ENCODE measurements around the gene LYRM4. TPM values are rescaled to one million over a fixed set of nuclear protein-coding genes. Genes with fewer than 3 reads are reported as not detected.

LYRM4 gene
- total RNA-seq, 1 experiment from 2014 or later: 37.0 TPM

DNA sequence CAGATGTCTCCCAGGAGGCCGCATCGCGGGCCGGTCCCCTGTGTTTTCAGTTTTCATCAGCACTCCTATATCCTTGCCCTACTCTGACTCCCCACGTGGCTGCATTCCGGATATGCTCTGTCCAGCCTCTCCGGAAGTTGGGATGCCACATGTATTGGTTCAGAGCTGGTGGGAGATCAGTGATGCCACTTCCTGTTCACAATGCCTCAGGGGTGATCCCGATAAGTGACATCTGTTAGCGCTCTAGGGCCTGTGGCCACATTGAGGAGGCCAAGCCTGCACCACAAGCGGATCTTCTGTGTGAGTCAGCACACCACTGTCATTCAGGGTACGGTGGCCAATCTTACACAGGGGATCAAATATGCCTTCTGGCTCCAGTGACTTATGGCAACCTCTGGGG is 117.8 kb downstream of the LYRM4 start:
- POLR2A ChIA-PET (ENCODE audit: unreplicated experiment): no interaction called here
- H3F3A ChIP-seq (ENCODE audit: insufficient read depth, low read depth): no peaks in the 10 kb centered on the region
- no peak overlapping the region for H3K27ac ChIP-seq
- no peaks in the 10 kb centered on the region for H3K36me3 ChIP-seq (ENCODE audit: low read depth)
- CTCF ChIA-PET: interaction anchor here (1.1 to 1.2 kb wide), 2 partner anchors 117 to 261 kb away, joined by 3 to 4 read pairs; no protein-coding TSS in a partner anchor
- H4K20me1 ChIP-seq (ENCODE audit: insufficient read depth): no peaks in the 10 kb centered on the region; the same call in 1 of the 2 replicates
- H3K9me2 ChIP-seq (ENCODE audit: insufficient read depth): no peaks in the 10 kb centered on the region
- no peak for DNase-seq
- no peaks in the 10 kb centered on the region for H3K27me3 ChIP-seq (ENCODE audit: insufficient read depth, low read depth)
- BruUV-seq (replicated peaks): no TSS peak
- H3K79me2 ChIP-seq (ENCODE audit: low read depth): no peaks in the 10 kb centered on the region
- no peaks in the 10 kb centered on the region for H3K9me3 ChIP-seq (ENCODE audit: insufficient read depth, low read depth)
- H3K4me2 ChIP-seq: no peak overlapping the region
- H3K4me1 ChIP-seq (replicated peaks; ENCODE audit: insufficient read depth): no peaks in the 10 kb centered on the region
- intact Hi-C loops (cut with micrococcal nuclease; ENCODE audit: unreplicated experiment): loop anchor here (1.0 to 5.0 kb wide), 6 partner anchors 86 to 1404 kb away; no protein-coding TSS in a partner anchor
- no peak overlapping the region for H2AFZ ChIP-seq
- TF ChIP-seq EZH2 (IDR thresholded peaks at IDR 0.05; ENCODE audit: low read depth): no peak
- TF ChIP-seq, protein P1, sequence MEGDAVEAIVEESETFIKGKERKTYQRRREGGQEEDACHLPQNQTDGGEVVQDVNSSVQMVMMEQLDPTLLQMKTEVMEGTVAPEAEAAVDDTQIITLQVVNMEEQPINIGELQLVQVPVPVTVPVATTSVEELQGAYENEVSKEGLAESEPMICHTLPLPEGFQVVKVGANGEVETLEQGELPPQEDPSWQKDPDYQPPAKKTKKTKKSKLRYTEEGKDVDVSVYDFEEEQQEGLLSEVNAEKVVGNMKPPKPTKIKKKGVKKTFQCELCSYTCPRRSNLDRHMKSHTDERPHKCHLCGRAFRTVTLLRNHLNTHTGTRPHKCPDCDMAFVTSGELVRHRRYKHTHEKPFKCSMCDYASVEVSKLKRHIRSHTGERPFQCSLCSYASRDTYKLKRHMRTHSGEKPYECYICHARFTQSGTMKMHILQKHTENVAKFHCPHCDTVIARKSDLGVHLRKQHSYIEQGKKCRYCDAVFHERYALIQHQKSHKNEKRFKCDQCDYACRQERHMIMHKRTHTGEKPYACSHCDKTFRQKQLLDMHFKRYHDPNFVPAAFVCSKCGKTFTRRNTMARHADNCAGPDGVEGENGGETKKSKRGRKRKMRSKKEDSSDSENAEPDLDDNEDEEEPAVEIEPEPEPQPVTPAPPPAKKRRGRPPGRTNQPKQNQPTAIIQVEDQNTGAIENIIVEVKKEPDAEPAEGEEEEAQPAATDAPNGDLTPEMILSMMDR (conservative IDR thresholded peaks at IDR 0.05): no peak
- no peak overlapping the region for H3K4me3 ChIP-seq

DNA sequence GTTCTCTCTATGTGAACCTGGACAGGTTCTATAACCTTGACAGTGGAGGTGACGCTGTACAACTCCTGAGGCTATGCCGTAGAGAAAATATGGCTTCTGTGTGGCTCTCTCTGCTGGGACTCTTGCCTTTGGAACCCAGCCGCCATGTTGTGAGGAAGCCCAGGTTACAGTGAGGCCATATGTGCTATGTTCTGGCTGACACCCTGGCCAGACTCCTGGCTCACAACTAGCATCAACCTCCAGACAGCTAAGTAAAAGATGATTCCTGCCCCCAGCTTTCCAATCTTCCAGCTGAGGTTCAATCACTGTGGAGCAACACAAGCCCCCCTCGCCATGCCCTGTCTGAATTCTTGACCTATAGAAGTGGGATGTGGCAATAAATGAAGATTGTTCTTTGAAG is 118.6 kb downstream of the LYRM4 start:
- CTCF ChIA-PET: no interaction called here
- intact Hi-C loops (cut with micrococcal nuclease; ENCODE audit: unreplicated experiment): loop anchor here (2.0 to 5.0 kb wide), 4 partner anchors 85 to 1405 kb away; no protein-coding TSS in a partner anchor
- no peak for TF ChIP-seq EZH2 (IDR thresholded peaks at IDR 0.05; ENCODE audit: low read depth)
- TF ChIP-seq, protein P1 (conservative IDR thresholded peaks at IDR 0.05): no peak
- Histone ChIP-seq H3K9me2 (ENCODE audit: insufficient read depth) (no peaks in the 10 kb centered on the region), H3K9me3 (ENCODE audit: insufficient read depth, low read depth) (no peaks in the 10 kb centered on the region), H3K27me3 (ENCODE audit: insufficient read depth, low read depth) (no peaks in the 10 kb centered on the region), H3K4me1 (replicated peaks; ENCODE audit: insufficient read depth) (no peaks in the 10 kb centered on the region), H4K20me1 (ENCODE audit: insufficient read depth) (no peaks in the 10 kb centered on the region; the same call in 1 of the 2 replicates), H3K79me2 (ENCODE audit: low read depth) (no peaks in the 10 kb centered on the region), H3F3A (ENCODE audit: insufficient read depth, low read depth) (no peaks in the 10 kb centered on the region), H2AFZ (no peak overlapping the region), H3K4me2 (no peak overlapping the region), H3K27ac (no peak overlapping the region), H3K36me3 (ENCODE audit: low read depth) (no peaks in the 10 kb centered on the region), H3K4me3 (no peak overlapping the region)
- POLR2A ChIA-PET (ENCODE audit: unreplicated experiment): no interaction called here
- no TSS peak for BruUV-seq (replicated peaks)
- DNase-seq: no peak

DNA sequence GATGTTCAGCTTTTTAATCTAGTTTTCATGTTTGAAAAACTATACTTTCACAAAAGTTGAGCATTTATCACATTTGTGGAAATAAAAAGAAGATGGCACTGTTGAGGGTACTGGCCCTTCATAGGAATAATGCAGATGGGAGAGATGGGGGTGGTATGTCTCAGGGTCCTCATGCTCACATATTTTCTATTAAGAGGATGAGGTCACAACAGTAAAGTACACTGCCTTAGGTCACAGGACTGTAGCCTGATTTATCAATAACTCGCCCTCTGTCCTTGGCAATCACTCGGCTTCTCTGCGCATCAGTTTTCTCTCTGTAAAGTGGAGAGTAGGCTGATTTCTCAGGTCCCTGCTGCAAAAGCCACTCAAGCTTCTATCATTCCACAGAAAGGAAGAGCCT is 119.7 kb downstream of the LYRM4 start:
- Histone ChIP-seq H4K20me1 (ENCODE audit: insufficient read depth) (no peaks in the 10 kb centered on the region; the same call in 1 of the 2 replicates), H3K4me2 (no peak overlapping the region), H2AFZ (no peak overlapping the region), H3K79me2 (ENCODE audit: low read depth) (no peaks in the 10 kb centered on the region), H3K4me3 (no peak overlapping the region), H3K9me3 (ENCODE audit: insufficient read depth, low read depth) (no peaks in the 10 kb centered on the region), H3K4me1 (replicated peaks; ENCODE audit: insufficient read depth) (no peaks in the 10 kb centered on the region), H3K27ac (no peak overlapping the region), H3F3A (ENCODE audit: insufficient read depth, low read depth) (no peaks in the 10 kb centered on the region), H3K9me2 (ENCODE audit: insufficient read depth) (no peaks in the 10 kb centered on the region), H3K36me3 (ENCODE audit: low read depth) (no peaks in the 10 kb centered on the region), H3K27me3 (ENCODE audit: insufficient read depth, low read depth) (no peaks in the 10 kb centered on the region)
- DNase-seq: no peak
- ChIA-PET CTCF (no interaction called here), POLR2A (ENCODE audit: unreplicated experiment) (no interaction called here)
- TF ChIP-seq, protein P1 (conservative IDR thresholded peaks at IDR 0.05): no peak
- no peak for TF ChIP-seq EZH2 (IDR thresholded peaks at IDR 0.05; ENCODE audit: low read depth)
- intact Hi-C loops (cut with micrococcal nuclease; ENCODE audit: unreplicated experiment): loop anchor here (5.0 kb wide), 3 partner anchors 84 to 829 kb away; no protein-coding TSS in a partner anchor
- no TSS peak for BruUV-seq (replicated peaks)
